OCI-LY7 (cell line): ENCODE results near the gene SSBP4.

Source experiments
- CTCF ChIP-seq: fragments of 200-600 bp; sonication (generic); conservative IDR thresholded peaks from 2 replicates; pipeline ENCODE4 v1.5.1; 2014; ENCODE audit warnings: mild to moderate bottlenecking, antibody characterized with exemption, low read length, moderate library complexity, mixed read lengths
- EZH2phosphoT487 ChIP-seq: fragments of 200-600 bp; sonication (generic); IDR thresholded peaks from 2 replicates; pipeline ENCODE4 v1.6.1; 2018; ENCODE audit warnings: low read depth, borderline replicate concordance, mild to moderate bottlenecking, mixed run types, antibody characterized with exemption, low read length, moderate library complexity, mixed read lengths

GRCh38 chr19:18380843-18381242 is 38.4 kb upstream of the SSBP4 start:
- TF ChIP-seq CTCF (no peak), EZH2phosphoT487 (no peak)
